WTC11 (cell line): ENCODE results near the gene NAPB. TPM values are rescaled to one million over a fixed set of nuclear protein-coding genes. Genes with fewer than 3 reads are reported as not detected.
A peak's percentile ranks its signal among the peaks of the same experiment; 100 is the strongest.

Experiments
- ATAC-seq: fragments of 200-7000 bp; cut with Tn5 transposase; 2 replicates; pipeline ENCODE4 v1.10.0; 2021; ENCODE audit warnings: mild to moderate bottlenecking, moderate library complexity
- CTCF ChIA-PET: fragments of 300-600 bp; sonication (Branson Sonifier 250); formaldehyde crosslinking; loops from one replicate; lab custom pipeline; 2021; ENCODE audit warnings: antibody characterized with exemption; lab: Charles Lee
- POLR2A ChIA-PET: fragments of 350-600 bp; sonication (Branson Sonifier 250); formaldehyde crosslinking; loops from one replicate; lab custom pipeline; 2021; ENCODE audit warnings: antibody characterized with exemption; lab: Charles Lee
- DNase-seq: peaks from one replicate; pipeline ENCODE4 v3.0.0; 2021; ENCODE audit warnings: low spot score
- H3K27ac Mint-ChIP-seq: 2 replicates; pipeline ENCODE4 v1.8.0; 2021; ENCODE audit warnings: mixed read lengths
- H3K27me3 Mint-ChIP-seq: 2 replicates; pipeline ENCODE4 v1.8.0; 2021; ENCODE audit warnings: low read depth, mild to moderate bottlenecking, moderate library complexity, mixed read lengths
- H3K36me3 Mint-ChIP-seq: 2 replicates; pipeline ENCODE4 v1.8.0; 2021; ENCODE audit warnings: mixed read lengths
- H3K4me1 Mint-ChIP-seq: 2 replicates; pipeline ENCODE4 v1.8.0; 2022; ENCODE audit warnings: mixed read lengths
- H3K4me3 Mint-ChIP-seq: 2 replicates; pipeline ENCODE4 v1.8.0; 2021; ENCODE audit warnings: mild to moderate bottlenecking, moderate library complexity, mixed read lengths
- H3K9me3 Mint-ChIP-seq: 2 replicates; pipeline ENCODE4 v1.8.0; 2021; ENCODE audit warnings: mixed read lengths
- CREB1 ChIP-seq: sonication (generic); formaldehyde crosslinking; IDR thresholded peaks from 2 replicates; pipeline ENCODE4 v1.8.0; 2023; ENCODE audit warnings: mild to moderate bottlenecking, missing genetic modification reagents
- CREM ChIP-seq: sonication (generic); formaldehyde crosslinking; IDR thresholded peaks from 2 replicates; pipeline ENCODE4 v1.8.1; 2022; ENCODE audit warnings: mild to moderate bottlenecking, missing genetic modification reagents, moderate library complexity
- ESRRA ChIP-seq: sonication (generic); formaldehyde crosslinking; IDR thresholded peaks from 2 replicates; pipeline ENCODE4 v1.8.1; 2022; ENCODE audit warnings: mild to moderate bottlenecking, missing genetic modification reagents, borderline replicate concordance
- FOXK1 ChIP-seq: sonication (generic); formaldehyde crosslinking; IDR thresholded peaks from 2 replicates; pipeline ENCODE4 v1.8.0; 2022; ENCODE audit warnings: mild to moderate bottlenecking, moderate library complexity, missing genetic modification reagents
- GABPB1 ChIP-seq: sonication (generic); formaldehyde crosslinking; IDR thresholded peaks from 2 replicates; pipeline ENCODE4 v1.8.1; 2023; ENCODE audit warnings: mild to moderate bottlenecking, missing genetic modification reagents
- IRF2 ChIP-seq: sonication (generic); formaldehyde crosslinking; IDR thresholded peaks from 2 replicates; pipeline ENCODE4 v1.8.0; 2022; ENCODE audit warnings: low read depth, missing genetic modification reagents, borderline replicate concordance
- JAZF1 ChIP-seq: fragments of 250-450 bp; sonication (Bioruptor Pico); IDR thresholded peaks from 2 replicates; pipeline ENCODE4 v1.9.0; 2021; ENCODE audit warnings: moderate library complexity, mild to moderate bottlenecking, inconsistent platforms
- MXD4 ChIP-seq: fragments of 250-450 bp; sonication (Bioruptor Pico); IDR thresholded peaks from 2 replicates; pipeline ENCODE4 v1.8.0; 2021; ENCODE audit warnings: mild to moderate bottlenecking, moderate library complexity, borderline replicate concordance
- NFE2L1 ChIP-seq: sonication (generic); formaldehyde crosslinking; IDR thresholded peaks from 2 replicates; pipeline ENCODE4 v1.8.1; 2023; ENCODE audit warnings: missing genetic modification reagents
- NR1H2 ChIP-seq: sonication (generic); formaldehyde crosslinking; IDR thresholded peaks from 2 replicates; pipeline ENCODE4 v1.9.0; 2021; ENCODE audit warnings: mild to moderate bottlenecking, moderate library complexity, missing genetic modification reagents
- NR2C2 ChIP-seq: sonication (generic); formaldehyde crosslinking; IDR thresholded peaks from 2 replicates; pipeline ENCODE4 v1.8.0; 2022; ENCODE audit warnings: mild to moderate bottlenecking, missing genetic modification reagents
- ZBTB21 ChIP-seq: sonication (generic); formaldehyde crosslinking; IDR thresholded peaks from 2 replicates; pipeline ENCODE4 v1.8.1; 2023; ENCODE audit warnings: mild to moderate bottlenecking, missing genetic modification reagents, borderline replicate concordance
- ZNF121 ChIP-seq: sonication (generic); formaldehyde crosslinking; IDR thresholded peaks from 2 replicates; pipeline ENCODE4 v1.8.0; 2023; ENCODE audit warnings: missing genetic modification reagents
- ZNF138 ChIP-seq: sonication (generic); formaldehyde crosslinking; conservative IDR thresholded peaks from 2 replicates; pipeline ENCODE4 v1.8.1; 2022; ENCODE audit warnings: mild to moderate bottlenecking, moderate library complexity, missing genetic modification reagents
- total RNA-seq: library from RNA; stranded (reverse); gene quantifications from 3 replicates; pipeline ENCODE4 v1.2.3, GENCODE V29; 2021
- TF ChIP-seq, protein P1 (sequence below): sonication (generic); formaldehyde crosslinking; conservative IDR thresholded peaks from 2 replicates; pipeline ENCODE4 v1.8.1; 2022; ENCODE audit warnings: mild to moderate bottlenecking, missing genetic modification reagents
- TF ChIP-seq, protein P2 (sequence below): sonication (generic); formaldehyde crosslinking; IDR thresholded peaks from 2 replicates; pipeline ENCODE4 v1.8.1; 2022; ENCODE audit warnings: low read depth, mild to moderate bottlenecking, moderate library complexity, missing genetic modification reagents, borderline replicate concordance
- TF ChIP-seq, protein P3 (sequence below): fragments of 250-450 bp; sonication (Bioruptor Pico); IDR thresholded peaks from 2 replicates; pipeline ENCODE4 v1.9.0; 2021; ENCODE audit warnings: mild to moderate bottlenecking
- TF ChIP-seq, protein P4 (sequence below): sonication (generic); formaldehyde crosslinking; IDR thresholded peaks from 2 replicates; pipeline ENCODE4 v1.8.0; 2022; ENCODE audit warnings: mild to moderate bottlenecking, missing genetic modification reagents

Gene NAPB
- total RNA-seq, 1 experiment from 2014 or later: 12.9 TPM

DNA sequence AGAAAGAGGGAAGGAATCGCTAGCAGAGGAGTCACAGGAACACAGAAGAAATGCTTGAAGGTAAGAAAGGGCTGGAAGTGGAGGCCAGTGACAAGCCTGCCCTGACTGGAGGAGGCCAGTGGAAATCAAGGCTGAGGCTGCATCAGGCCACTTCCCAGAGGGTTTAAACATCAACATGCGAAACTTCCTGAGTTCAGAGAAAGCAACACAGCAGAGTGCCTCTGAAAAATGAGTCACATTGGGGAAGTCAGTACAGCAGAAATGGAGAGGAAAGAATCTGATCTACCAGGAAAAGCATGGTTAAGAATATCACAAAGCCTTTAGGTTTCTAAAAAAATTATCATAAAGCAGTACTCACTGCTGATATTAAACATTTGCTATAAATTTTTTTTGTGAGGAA is 23.3 kb downstream of the NAPB start (continued):
- TF ChIP-seq, protein P1, sequence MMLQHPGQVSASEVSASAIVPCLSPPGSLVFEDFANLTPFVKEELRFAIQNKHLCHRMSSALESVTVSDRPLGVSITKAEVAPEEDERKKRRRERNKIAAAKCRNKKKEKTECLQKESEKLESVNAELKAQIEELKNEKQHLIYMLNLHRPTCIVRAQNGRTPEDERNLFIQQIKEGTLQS: no peak
- no peak for TF ChIP-seq NR2C2 (CRISPR knock-in tag)
- no peak for TF ChIP-seq ZNF138 (CRISPR knock-in tag)

DNA sequence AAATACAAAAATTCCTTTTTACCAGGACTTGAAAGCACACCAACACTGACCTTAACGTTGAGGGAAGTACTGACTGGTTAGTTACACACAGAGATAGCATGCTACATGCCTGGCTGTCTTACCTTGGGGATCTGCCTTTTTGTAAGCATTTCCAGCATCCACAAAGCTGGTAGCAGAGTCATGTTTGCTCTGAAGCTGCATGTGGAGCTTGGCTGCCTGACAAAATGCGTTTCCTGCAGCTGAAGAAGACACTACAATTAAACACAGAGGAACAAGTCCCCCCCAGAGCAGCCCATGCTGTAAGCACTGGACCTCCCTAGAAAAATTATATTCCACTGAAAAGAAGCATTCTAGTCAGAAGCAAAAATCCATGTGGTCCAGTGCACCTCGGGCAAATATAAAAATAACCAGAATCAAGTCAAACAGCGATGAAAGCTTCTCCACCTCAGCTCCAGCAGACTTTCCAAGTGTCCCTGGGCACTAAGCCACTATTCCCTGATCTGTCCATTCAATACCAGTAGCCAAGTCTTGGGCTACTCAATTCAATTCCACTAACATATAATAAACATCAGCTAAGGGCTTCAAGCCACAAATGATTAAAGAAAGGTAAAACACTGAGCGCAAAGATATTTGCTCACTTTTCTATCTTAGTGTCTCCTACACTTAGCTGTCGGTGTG is 24.2 kb downstream of the NAPB start:
- DNase-seq: no peak
- H3K36me3 Mint-ChIP-seq: peaks cover 37% of the 10 kb centered on the region
- ATAC-seq: no peak
- ChIA-PET POLR2A (no interaction called here), CTCF (no interaction called here)
- H3K9me3 Mint-ChIP-seq: no peaks in the 10 kb centered on the region
- TF ChIP-seq, protein P2, sequence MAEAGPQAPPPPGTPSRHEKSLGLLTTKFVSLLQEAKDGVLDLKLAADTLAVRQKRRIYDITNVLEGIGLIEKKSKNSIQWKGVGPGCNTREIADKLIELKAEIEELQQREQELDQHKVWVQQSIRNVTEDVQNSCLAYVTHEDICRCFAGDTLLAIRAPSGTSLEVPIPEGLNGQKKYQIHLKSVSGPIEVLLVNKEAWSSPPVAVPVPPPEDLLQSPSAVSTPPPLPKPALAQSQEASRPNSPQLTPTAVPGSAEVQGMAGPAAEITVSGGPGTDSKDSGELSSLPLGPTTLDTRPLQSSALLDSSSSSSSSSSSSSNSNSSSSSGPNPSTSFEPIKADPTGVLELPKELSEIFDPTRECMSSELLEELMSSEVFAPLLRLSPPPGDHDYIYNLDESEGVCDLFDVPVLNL: no peak
- TF ChIP-seq FOXK1 (CRISPR knock-in tag) (no peak), CREM (no peak), IRF2 (no peak), NR1H2 (CRISPR knock-in tag) (no peak), CREB1 (CRISPR knock-in tag) (no peak), NR2C2 (CRISPR knock-in tag) (no peak)
- peaks cover 32% of the 10 kb centered on the region for H3K4me1 Mint-ChIP-seq
- H3K4me3 Mint-ChIP-seq: no peak overlapping the region
- peak overlapping the region; percentile 48 for H3K27ac Mint-ChIP-seq
- H3K27me3 Mint-ChIP-seq: no peaks in the 10 kb centered on the region

DNA sequence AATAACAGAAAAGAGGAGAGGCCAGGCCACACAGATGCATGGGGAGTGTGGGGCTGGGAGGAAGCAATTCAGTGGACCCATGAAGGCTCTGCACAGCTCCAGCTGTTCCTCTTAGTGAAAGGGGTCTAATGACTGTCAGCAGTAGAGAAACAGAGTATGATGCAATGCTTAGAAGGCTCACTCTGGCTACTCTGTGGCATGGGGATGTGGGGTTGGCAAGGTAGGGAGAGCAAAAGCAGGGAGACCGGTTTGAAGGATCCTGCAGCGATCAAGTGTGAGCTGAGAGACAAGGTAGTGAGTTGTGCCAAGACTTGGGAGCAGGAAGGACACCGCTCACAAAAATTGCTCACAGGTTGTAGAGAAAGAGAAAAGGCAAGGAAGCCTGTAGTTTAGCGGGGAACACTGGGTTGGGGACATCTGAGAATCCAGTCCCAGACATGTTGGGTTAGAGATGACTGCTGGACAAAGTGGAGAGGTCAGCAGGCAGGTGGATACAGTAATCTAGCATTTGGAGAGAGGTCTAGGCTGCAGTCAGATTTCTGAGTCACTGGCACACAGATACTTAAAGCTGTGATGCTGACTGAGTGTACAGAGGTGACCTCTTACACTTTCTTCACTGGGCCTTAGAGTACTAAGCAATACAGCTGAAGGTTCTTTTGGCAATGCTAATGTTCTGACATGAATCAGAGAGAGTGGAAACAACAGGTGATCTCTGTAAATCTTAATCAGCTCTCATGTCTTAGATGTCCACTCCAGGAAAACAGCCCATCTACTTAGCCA is 27.1 kb downstream of the NAPB start:
- no peak overlapping the region for H3K4me3 Mint-ChIP-seq
- H3K36me3 Mint-ChIP-seq: peaks cover 48% of the 10 kb centered on the region
- no peaks in the 10 kb centered on the region for H3K9me3 Mint-ChIP-seq
- H3K4me1 Mint-ChIP-seq: peaks cover 53% of the 10 kb centered on the region
- CTCF ChIA-PET: no interaction called here
- ATAC-seq (no peak), DNase-seq (no peak)
- H3K27me3 Mint-ChIP-seq: no peaks in the 10 kb centered on the region
- POLR2A ChIA-PET: no interaction called here
- H3K27ac Mint-ChIP-seq: peak overlapping the region; percentile 69
- TF ChIP-seq ZBTB21 (no peak), ESRRA (no peak)

DNA sequence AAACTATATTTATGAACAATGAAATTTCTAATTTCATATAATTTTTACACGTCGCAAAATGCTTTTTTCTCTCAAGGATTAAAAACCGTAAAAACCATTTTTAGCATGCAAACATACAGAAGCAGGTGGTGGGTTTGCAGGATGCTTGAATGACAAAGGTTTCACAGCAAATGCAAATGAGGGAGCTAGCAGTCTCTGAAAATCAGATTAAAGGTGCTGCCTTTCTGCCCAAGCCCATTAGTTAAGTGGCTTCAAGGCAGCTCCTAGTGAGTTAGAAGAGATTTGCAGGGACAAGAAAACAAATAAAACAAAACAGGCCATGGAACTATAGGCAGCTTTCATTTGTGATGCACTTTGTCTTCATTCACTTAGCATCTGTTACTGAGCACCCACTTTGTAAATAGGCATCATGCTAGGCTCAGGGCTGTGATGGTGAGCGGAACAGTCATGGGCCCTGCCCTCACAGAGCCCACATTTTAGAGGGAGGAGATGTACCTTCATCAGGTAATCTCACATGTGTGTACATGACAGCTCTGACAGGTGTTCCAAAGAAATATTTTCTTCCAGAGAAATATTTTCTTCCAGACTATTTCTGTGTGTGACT is 29.5 kb downstream of the NAPB start:
- peak overlapping the region; percentile 86 for H3K27ac Mint-ChIP-seq
- peaks cover 68% of the 10 kb centered on the region for H3K36me3 Mint-ChIP-seq
- H3K27me3 Mint-ChIP-seq: no peaks in the 10 kb centered on the region
- H3K4me1 Mint-ChIP-seq: peaks cover 53% of the 10 kb centered on the region
- POLR2A ChIA-PET: interaction anchor here (1.2 kb wide), 1 partner anchor 42 kb away, joined by 4 read pairs; no protein-coding TSS in a partner anchor
- CTCF ChIA-PET: interaction anchor here (0.8 to 2.5 kb wide), 5 partner anchors 30 to 341 kb away, joined by 3 to 10 read pairs (median 5); partner anchors contain the start of gene NAPB
- peak overlapping the region; percentile 22 for H3K4me3 Mint-ChIP-seq
- no peak for DNase-seq
- ATAC-seq: peak; percentile 87
- no peaks in the 10 kb centered on the region; the same call in 1 of the 2 replicates for H3K9me3 Mint-ChIP-seq
- TF ChIP-seq NFE2L1 (CRISPR knock-in tag) (no peak), JAZF1 (no peak), ZNF121 (CRISPR knock-in tag) (no peak), GABPB1 (no peak), MXD4 (no peak)
- TF ChIP-seq, protein P3, sequence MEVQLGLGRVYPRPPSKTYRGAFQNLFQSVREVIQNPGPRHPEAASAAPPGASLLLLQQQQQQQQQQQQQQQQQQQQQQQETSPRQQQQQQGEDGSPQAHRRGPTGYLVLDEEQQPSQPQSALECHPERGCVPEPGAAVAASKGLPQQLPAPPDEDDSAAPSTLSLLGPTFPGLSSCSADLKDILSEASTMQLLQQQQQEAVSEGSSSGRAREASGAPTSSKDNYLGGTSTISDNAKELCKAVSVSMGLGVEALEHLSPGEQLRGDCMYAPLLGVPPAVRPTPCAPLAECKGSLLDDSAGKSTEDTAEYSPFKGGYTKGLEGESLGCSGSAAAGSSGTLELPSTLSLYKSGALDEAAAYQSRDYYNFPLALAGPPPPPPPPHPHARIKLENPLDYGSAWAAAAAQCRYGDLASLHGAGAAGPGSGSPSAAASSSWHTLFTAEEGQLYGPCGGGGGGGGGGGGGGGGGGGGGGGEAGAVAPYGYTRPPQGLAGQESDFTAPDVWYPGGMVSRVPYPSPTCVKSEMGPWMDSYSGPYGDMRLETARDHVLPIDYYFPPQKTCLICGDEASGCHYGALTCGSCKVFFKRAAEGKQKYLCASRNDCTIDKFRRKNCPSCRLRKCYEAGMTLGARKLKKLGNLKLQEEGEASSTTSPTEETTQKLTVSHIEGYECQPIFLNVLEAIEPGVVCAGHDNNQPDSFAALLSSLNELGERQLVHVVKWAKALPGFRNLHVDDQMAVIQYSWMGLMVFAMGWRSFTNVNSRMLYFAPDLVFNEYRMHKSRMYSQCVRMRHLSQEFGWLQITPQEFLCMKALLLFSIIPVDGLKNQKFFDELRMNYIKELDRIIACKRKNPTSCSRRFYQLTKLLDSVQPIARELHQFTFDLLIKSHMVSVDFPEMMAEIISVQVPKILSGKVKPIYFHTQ: no peak
- TF ChIP-seq, protein P4, sequence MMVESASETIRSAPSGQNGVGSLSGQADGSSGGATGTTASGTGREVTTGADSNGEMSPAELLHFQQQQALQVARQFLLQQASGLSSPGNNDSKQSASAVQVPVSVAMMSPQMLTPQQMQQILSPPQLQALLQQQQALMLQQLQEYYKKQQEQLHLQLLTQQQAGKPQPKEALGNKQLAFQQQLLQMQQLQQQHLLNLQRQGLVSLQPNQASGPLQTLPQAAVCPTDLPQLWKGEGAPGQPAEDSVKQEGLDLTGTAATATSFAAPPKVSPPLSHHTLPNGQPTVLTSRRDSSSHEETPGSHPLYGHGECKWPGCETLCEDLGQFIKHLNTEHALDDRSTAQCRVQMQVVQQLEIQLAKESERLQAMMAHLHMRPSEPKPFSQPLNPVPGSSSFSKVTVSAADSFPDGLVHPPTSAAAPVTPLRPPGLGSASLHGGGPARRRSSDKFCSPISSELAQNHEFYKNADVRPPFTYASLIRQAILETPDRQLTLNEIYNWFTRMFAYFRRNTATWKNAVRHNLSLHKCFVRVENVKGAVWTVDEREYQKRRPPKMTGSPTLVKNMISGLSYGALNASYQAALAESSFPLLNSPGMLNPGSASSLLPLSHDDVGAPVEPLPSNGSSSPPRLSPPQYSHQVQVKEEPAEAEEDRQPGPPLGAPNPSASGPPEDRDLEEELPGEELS (CRISPR knock-in tag): no peak
- TF ChIP-seq, protein P2: no peak
